Upper lobe of left lung (tissue), 6 donors: ENCODE data around the gene SEC16B. TPM values are rescaled to one million over a fixed set of nuclear protein-coding genes. Genes with fewer than 3 reads are reported as not detected.
"Not testable (repeated sequence)": the region's sequence is repeated elsewhere in the genome, so short reads cannot be mapped to it uniquely, and the experiment has no call there.

Source experiments
- ATAC-seq, 2 donors: fragments of 200-7000 bp; cut with Tn5 transposase; one replicate each; pipeline ENCODE4 v1.9.1; 2022; ENCODE audit warnings: mild to moderate bottlenecking in 2 of 2, moderate library complexity in 2 of 2; ENCODE audit not compliant: low FRiP score in 2 of 2
- DNase-seq, 2 donors: peaks; one replicate each; pipeline ENCODE4 v3.0.0-alpha.2; 2019 to 2020
- H3K27ac ChIP-seq, 4 donors: fragments of 200-600 bp; sonication (generic); one replicate each; pipeline ENCODE4 v1.5.1; 2016 to 2019
- H3K27me3 ChIP-seq, 4 donors: fragments of 200-600 bp; sonication (generic); one replicate each; pipeline ENCODE4 v1.5.1; 2017 to 2019
- H3K36me3 ChIP-seq, 4 donors: fragments of 200-600 bp; sonication (generic); one replicate each; pipeline ENCODE4 v1.5.1; 2016 to 2019
- H3K4me1 ChIP-seq, 4 donors: fragments of 200-600 bp; sonication (generic); one replicate each; pipeline ENCODE4 v1.5.1; 2018 to 2019
- H3K4me3 ChIP-seq, 4 donors: fragments of 200-600 bp; sonication (generic); one replicate each; pipeline ENCODE4 v1.5.1; 2017 to 2019; ENCODE audit warnings: mild to moderate bottlenecking in 2 of 4, moderate library complexity in 1 of 4
- H3K9me3 ChIP-seq, 4 donors: fragments of 200-600 bp; sonication (generic); one replicate each; pipeline ENCODE4 v1.5.1; 2018 to 2019
- EP300 ChIP-seq, 4 donors: sonication (generic); formaldehyde crosslinking; IDR thresholded peaks; one replicate each; pipeline ENCODE4 v1.5.1; 2017; ENCODE audit warnings: antibody characterized with exemption in 4 of 4, control low read depth in 2 of 4
- POLR2A ChIP-seq, 4 donors: fragments of 450-650 bp; IDR thresholded peaks; one replicate each; pipeline ENCODE4 v1.5.1; 2016 to 2017; ENCODE audit warnings: antibody characterized with exemption in 4 of 4, mild to moderate bottlenecking in 2 of 4
- POLR2AphosphoS5 ChIP-seq, 2 donors: sonication (generic); formaldehyde crosslinking; IDR thresholded peaks; one replicate each; pipeline ENCODE4 v1.5.1; 2017; ENCODE audit warnings: antibody characterized with exemption in 2 of 2
- WGBS, 2 donors: methylation state at CpG; one replicate each; pipeline ENCODE4 v1.1.5; 2017 to 2018; 5-methylcytosine and 5-hydroxymethylcytosine counted together
- total RNA-seq, 6 donors: library from RNA; depleted of rRNA in 4 of 6; stranded (reverse); fragments of >200 nt in 4 of 6; gene quantifications; one replicate each; pipeline versions ENCODE4 v1.1.0 to v1.2.1, GENCODE V29; 2016 to 2021
- TF ChIP-seq, protein P1 (sequence below), 6 experiments: fragments of 450-650 bp in 4 of 6; fragments of 200-600 bp in 2 of 6; sonication (generic) in 2 of 6; IDR thresholded peaks; one replicate each; pipeline ENCODE4 v1.5.1; 2016 to 2019; ENCODE audit warnings: antibody characterized with exemption in 6 of 6
- donor health status: DM: no; HTN: no; CAD: no; lungs with moderate emphysema.
- donor health status: DM: no; HTN: yes; CAD: no; lungs with severe emphysema.

SEC16B gene
- total RNA-seq, 6 donors from 2014 or later: 1.3 to 26.2 (median 3.1) TPM

DNA sequence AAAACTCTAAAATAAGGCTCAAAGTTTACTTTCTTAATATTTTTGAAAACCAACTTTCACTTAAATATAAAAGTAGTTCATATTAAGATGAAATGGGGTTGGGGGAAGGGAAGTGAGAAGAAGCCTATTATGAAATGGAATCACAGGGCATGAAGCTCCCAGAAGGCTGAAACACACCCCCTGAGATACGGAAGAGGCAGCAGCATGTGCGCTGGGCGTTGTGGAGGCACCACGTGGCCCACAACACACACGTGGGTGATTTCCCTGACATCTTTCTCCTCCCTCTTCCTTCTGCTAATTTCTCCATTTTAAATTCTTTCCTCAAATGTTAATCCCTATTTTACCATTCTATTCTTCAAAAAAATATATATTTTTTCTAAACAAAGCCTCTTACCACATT, 35.6 kb upstream of the SEC16B start:
- ATAC-seq: no peak
- DNase-seq: no peak
- TF ChIP-seq POLR2A (IDR thresholded peaks at IDR 0.05): no peak
- no peak overlapping the region for H3K4me3 ChIP-seq
- WGBS, 2 donors: 82 to 85% methylated on average over 5 of the region's 5 CpGs
- no peaks in the 10 kb centered on the region for H3K27me3 ChIP-seq
- no peaks in the 10 kb centered on the region for H3K4me1 ChIP-seq
- H3K9me3 ChIP-seq: no peaks in the 10 kb centered on the region
- H3K36me3 ChIP-seq: peaks cover 0 to 4% (median 0%) of the 10 kb centered on the region in 4 donors
- H3K27ac ChIP-seq: no peak overlapping the region

DNA sequence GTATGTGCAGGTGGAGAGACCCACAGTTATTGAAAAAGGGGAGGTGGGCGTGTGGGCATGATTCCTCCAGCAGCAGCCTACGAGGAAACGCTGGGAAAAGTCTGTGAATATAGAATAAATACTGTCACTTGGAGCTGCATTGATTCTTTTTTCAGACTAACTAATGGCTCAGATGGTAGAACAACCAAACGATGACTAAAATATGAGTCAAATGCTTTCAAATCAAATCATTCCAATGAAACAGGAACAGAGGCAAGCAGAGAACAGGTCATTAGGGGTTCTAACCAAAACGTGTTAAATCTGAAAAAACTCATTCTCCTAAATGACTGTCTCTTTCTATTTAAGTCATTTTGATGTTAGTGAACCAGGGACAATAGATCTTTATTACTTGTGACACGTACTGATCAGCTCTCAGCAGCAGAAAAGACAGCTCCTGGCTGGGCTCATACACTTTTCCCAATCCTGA, 35.1 kb upstream of the SEC16B start:
- TF ChIP-seq, protein P1, sequence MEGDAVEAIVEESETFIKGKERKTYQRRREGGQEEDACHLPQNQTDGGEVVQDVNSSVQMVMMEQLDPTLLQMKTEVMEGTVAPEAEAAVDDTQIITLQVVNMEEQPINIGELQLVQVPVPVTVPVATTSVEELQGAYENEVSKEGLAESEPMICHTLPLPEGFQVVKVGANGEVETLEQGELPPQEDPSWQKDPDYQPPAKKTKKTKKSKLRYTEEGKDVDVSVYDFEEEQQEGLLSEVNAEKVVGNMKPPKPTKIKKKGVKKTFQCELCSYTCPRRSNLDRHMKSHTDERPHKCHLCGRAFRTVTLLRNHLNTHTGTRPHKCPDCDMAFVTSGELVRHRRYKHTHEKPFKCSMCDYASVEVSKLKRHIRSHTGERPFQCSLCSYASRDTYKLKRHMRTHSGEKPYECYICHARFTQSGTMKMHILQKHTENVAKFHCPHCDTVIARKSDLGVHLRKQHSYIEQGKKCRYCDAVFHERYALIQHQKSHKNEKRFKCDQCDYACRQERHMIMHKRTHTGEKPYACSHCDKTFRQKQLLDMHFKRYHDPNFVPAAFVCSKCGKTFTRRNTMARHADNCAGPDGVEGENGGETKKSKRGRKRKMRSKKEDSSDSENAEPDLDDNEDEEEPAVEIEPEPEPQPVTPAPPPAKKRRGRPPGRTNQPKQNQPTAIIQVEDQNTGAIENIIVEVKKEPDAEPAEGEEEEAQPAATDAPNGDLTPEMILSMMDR (IDR thresholded peaks at IDR 0.05): no peak
- TF ChIP-seq POLR2A (IDR thresholded peaks at IDR 0.05) (no peak), EP300 (IDR thresholded peaks at IDR 0.05) (no peak), POLR2AphosphoS5 (IDR thresholded peaks at IDR 0.05) (no peak)
- ATAC-seq (no peak), DNase-seq (no peak)
- H3K4me1 ChIP-seq: no peaks in the 10 kb centered on the region
- no peak overlapping the region for H3K27ac ChIP-seq
- WGBS, 2 donors: 78 to 85% methylated on average over 6 of the region's 6 CpGs
- H3K4me3 ChIP-seq: no peak overlapping the region
- no peaks in the 10 kb centered on the region for H3K27me3 ChIP-seq
- no peaks in the 10 kb centered on the region for H3K9me3 ChIP-seq
- H3K36me3 ChIP-seq: peaks cover 0 to 4% (median 0%) of the 10 kb centered on the region in 4 donors

DNA sequence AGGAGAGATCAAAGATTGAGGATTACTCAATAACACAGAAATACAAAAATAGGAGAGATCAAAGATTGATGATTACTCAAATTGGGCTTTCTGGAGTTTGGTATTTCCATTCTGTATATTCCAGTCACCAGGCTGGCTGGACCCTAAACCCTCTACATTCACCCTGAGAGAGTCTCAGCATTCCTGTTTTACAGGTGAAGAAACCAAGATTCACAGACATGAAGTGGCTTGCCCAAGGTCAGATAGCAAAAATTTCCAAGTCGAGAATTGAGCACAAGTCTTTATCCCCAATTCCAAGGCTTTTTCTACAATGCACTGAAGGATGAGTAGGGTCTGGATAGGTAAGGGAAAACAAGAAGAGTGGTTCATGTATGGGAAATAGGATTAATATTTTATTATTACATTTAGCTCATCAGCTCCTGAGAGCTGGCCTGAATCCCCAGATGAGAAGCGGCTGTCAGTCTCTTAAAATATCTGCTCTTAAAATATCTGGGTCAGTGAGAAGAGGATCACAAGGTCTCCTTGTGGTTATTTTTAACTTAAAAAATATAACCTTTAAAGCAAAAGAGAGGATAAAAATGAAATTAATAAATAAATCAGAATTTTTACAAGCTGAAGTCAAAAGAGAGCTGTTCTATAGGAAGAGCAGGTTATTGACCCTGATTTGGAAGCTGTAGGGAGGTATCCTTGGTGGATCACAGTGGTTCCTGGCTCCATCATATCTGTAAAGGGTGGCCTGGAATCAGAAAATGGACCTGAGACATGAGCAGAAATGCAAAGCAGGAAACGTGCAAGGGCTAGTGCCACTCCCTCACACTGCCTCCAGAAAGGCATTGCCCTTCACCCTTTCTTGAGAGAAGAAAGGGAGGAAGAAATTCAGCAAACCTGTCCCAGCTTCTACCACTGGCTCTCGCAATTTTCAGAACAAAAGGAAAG, 29.1 kb upstream of the SEC16B start:
- Histone ChIP-seq H3K27ac (no peak overlapping the region), H3K27me3 (no peaks in the 10 kb centered on the region), H3K36me3 (no peaks in the 10 kb centered on the region), H3K9me3 (no peaks in the 10 kb centered on the region), H3K4me3 (no peak overlapping the region), H3K4me1 (no peaks in the 10 kb centered on the region)
- DNase-seq (no peak), ATAC-seq (no peak)
- TF ChIP-seq, protein P1 (IDR thresholded peaks at IDR 0.05): no peak
- TF ChIP-seq EP300 (IDR thresholded peaks at IDR 0.05) (no peak), POLR2A (IDR thresholded peaks at IDR 0.05) (no peak), POLR2AphosphoS5 (IDR thresholded peaks at IDR 0.05) (no peak)
- WGBS, 2 donors: 84 to 86% methylated on average over 4 of the region's 4 CpGs

DNA sequence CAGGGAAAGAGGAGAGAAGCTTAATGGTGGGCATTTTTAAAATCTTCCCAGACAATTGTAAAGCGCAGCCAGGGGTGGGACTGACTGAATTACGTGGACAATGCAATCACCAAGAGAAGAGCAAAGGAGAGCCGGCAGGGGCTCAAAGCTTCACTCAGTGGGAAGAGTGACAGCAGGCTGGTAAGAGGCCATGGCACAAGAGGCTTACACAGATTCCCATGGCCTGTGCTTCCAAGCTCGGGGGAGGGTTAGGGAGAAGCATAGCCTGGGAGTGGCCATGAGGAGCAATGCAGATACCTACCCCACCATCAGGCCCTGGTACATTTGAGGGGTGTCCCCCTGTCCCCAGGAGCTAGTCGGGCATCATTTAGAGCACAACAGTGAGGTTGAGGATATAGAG, 27.1 kb upstream of the SEC16B start:
- Histone ChIP-seq H3K4me1 (no peaks in the 10 kb centered on the region), H3K36me3 (no peaks in the 10 kb centered on the region), H3K9me3 (no peaks in the 10 kb centered on the region), H3K27me3 (no peaks in the 10 kb centered on the region), H3K27ac (no peak overlapping the region), H3K4me3 (no peak overlapping the region)
- no peak for DNase-seq
- ATAC-seq: no peak
- WGBS, 2 donors: 96% methylated on average over 5 of the region's 5 CpGs
- TF ChIP-seq EP300 (IDR thresholded peaks at IDR 0.05) (no peak), POLR2A (IDR thresholded peaks at IDR 0.05) (no peak), POLR2AphosphoS5 (IDR thresholded peaks at IDR 0.05) (no peak)
- TF ChIP-seq, protein P1 (IDR thresholded peaks at IDR 0.05): no peak

DNA sequence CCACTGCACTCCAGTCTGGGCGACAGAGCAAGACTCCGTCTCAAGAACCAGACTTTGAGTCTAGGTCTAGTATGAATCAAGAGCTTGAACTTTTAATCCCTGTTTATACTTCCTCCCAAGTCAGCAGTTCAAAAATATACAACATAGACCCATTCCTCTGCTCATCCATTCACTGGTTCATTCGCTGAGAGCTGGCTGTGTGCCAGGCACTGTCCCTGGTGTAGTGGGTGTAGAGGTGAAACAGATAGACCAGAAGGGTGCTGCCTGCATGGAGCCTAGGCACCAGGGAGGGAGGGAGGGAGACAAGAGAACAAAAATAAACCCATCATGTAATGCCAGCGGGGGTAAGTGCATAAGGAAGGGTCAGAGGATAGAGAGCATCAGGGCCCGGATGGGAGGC, 25.5 kb upstream of the SEC16B start:
- DNase-seq (no peak), ATAC-seq (no peak)
- no peaks in the 10 kb centered on the region for H3K9me3 ChIP-seq
- no peak overlapping the region for H3K27ac ChIP-seq
- H3K27me3 ChIP-seq: no peaks in the 10 kb centered on the region
- TF ChIP-seq, protein P1 (IDR thresholded peaks at IDR 0.05): no peak
- TF ChIP-seq POLR2A (IDR thresholded peaks at IDR 0.05): no peak
- TF ChIP-seq EP300 (IDR thresholded peaks at IDR 0.05): no peak
- no peak overlapping the region for H3K4me3 ChIP-seq
- H3K36me3 ChIP-seq: no peaks in the 10 kb centered on the region
- H3K4me1 ChIP-seq: no peaks in the 10 kb centered on the region
- 87 to 92% methylated on average over 5 of the region's 5 CpGs for WGBS, 2 donors

DNA sequence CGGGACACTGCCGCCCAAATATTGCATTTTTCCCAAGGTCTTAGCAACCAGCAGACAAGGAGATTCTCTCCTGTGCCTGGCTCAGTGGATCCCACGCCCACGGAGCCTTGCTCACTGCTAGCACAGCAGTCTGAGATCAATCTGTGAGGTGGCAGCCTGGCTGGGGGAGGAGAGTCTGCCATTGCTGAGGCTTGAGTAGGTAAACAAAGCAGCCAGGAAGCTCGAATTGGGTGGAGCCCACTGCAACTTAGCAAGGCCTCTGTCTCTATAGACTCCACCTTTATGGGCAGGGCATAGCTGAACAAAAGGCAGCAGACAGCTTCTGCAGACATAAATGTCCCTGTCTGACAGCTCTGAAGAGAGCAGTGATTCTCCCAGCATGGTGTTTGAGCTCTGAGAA, 16.4 kb upstream of the SEC16B start:
- H3K9me3 ChIP-seq, H3K27me3 ChIP-seq, ATAC-seq, H3K36me3 ChIP-seq, H3K27ac ChIP-seq, DNase-seq, H3K4me1 ChIP-seq, H3K4me3 ChIP-seq: not testable (repeated sequence)
- WGBS, 2 donors: 65 to 75% methylated on average over 3 to 4 of the region's 5 CpGs
